K562 (cell line): Measurements from ENCODE around the gene MAB21L4. TPM values are rescaled to one million over a fixed set of nuclear protein-coding genes. Genes with fewer than 3 reads are reported as not detected.

Experiments
- BRD4 ChIP-seq: fragments of 200-600 bp; sonication (generic); IDR thresholded peaks from 2 replicates; pipeline ENCODE4 v1.6.1; 2017; ENCODE audit warnings: inconsistent platforms
- DMBX1 ChIP-seq: fragments of 250-450 bp; sonication (Bioruptor Pico); IDR thresholded peaks from 2 replicates; pipeline ENCODE4 v1.8.0; 2022; ENCODE audit warnings: inconsistent platforms, mild to moderate bottlenecking, moderate library complexity, borderline replicate concordance
- MCM3 ChIP-seq: fragments of 450-650 bp; IDR thresholded peaks from 2 replicates; pipeline ENCODE4 v1.6.1; 2016
- OTX1 ChIP-seq: fragments of 450-650 bp; formaldehyde crosslinking; IDR thresholded peaks from 2 replicates; pipeline ENCODE4 v1.4.0; 2022; ENCODE audit warnings: mild to moderate bottlenecking
- RHOXF2B ChIP-seq: fragments of 250-450 bp; sonication (Bioruptor Pico); conservative IDR thresholded peaks from 2 replicates; pipeline ENCODE4 v1.5.1; 2021
- TEAD4 ChIP-seq, 2 experiments: sonication (generic) in 1 of 2; formaldehyde crosslinking in 1 of 2; IDR thresholded peaks; 2 replicates each; pipeline versions ENCODE4 v1.6.1 to v1.8.0; 2012 to 2022; ENCODE audit warnings: borderline replicate concordance in 1 of 2, inconsistent platforms in 1 of 2, low read length in 1 of 2, mild to moderate bottlenecking in 1 of 2, missing genetic modification reagents in 1 of 2
- ZNF316 ChIP-seq: fragments of 450-650 bp; IDR thresholded peaks from 2 replicates; pipeline ENCODE4 v1.6.1; 2016
- polyA plus RNA-seq, 8 experiments: library from polyadenylated mRNA; depleted of rRNA in 4 of 8; stranded (reverse) in 5 of 8; unstranded in 3 of 8; fragments of >200 nt; fragmentation: Nextera tagmentation in 2 of 8; fragmentation: Illumina TruSeq in 1 of 8; extraction: Ambion mirVana in 2 of 8; extraction: Trizol in 1 of 8; gene quantifications; 2 replicates each; pipeline versions ENCODE4 v1.2.1 to v1.2.3, GENCODE V29; 2011 to 2014; ENCODE audit warnings: inconsistent platforms in 1 of 8, missing spikeins in 1 of 8
- total RNA-seq, 7 experiments: library from RNA; depleted of rRNA in 6 of 7; stranded (reverse); fragments of >200 nt in 6 of 7; fragmentation: Illumina TruSeq in 2 of 7; extraction: Trizol in 2 of 7; gene quantifications; 2 replicates each; pipeline versions ENCODE4 v1.2.1 to v1.2.3, GENCODE V29; 2011 to 2021; ENCODE audit warnings: low replicate concordance in 1 of 7
- TF ChIP-seq, protein P1 (sequence below), 3 experiments: fragments of 200-800 bp in 1 of 3; fragments of 250-450 bp in 1 of 3; fragments of 450-650 bp in 1 of 3; sonication (Bioruptor Pico) in 1 of 3; sonication (Bioruptor generic) in 1 of 3; formaldehyde crosslinking in 1 of 3; IDR thresholded peaks; 2 replicates each; pipeline versions ENCODE4 v1.6.1 to v1.8.0; 2016 to 2022; ENCODE audit warnings: mild to moderate bottlenecking in 2 of 3, missing genetic modification characterization in 2 of 3, missing compliant biosample characterization in 1 of 3, moderate library complexity in 1 of 3

MAB21L4 gene
- total and polyA plus RNA-seq, 9 of the 15 experiments (the other 6 are each of a cell fraction or from before 2014, with no cell fraction given) = 0.03 TPM; not detected in 8

DNA sequence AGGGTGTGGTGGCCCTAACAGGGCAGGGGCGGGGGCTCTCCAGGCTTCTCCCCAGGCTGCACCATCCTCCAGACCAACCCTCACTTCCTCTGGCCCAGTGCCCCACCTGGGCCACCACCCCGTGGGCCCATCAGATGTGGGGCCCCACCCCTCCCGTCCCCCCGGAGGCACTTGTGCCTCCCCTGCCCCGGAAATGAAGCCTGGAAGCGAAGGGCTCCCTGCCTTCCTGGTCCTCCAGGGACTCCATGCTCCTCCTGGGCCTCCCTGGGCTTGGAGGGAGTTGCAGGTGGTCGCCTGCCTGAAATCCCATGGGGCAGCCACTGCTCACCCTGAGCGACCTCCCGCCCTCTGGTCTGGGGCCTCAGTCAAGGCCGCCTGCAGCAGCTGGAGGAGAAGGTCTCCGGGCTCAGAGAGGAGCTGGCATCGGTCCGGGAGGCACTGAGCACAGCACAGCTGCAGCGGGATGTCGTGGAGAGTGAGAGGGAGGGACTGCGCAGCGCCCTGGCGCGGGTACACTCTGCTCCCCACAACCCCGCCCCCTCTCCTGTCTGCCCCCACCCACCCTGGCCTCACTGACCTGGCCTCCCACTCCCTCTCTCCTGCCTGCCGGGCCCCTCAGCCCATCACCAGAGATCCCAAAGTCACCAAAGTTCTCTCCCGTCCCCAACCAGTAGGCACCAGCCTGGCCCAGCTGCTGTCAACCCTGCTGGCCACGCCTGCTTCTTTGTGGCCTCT lies 38.2 kb upstream of the MAB21L4 start (continued):
- TF ChIP-seq TEAD4 (IDR thresholded peaks at IDR 0.05; ENCODE audit: low read length) (no peak), TEAD4 (CRISPR knock-in tag; IDR thresholded peaks at IDR 0.05; ENCODE audit: borderline replicate concordance) (no peak), OTX1 (CRISPR knock-in tag) (no peak), ZNF316 (no peak), MCM3 (no peak), DMBX1 (no peak), RHOXF2B (CRISPR knock-in tag) (no peak), BRD4 (no peak)
- TF ChIP-seq, protein P1, sequence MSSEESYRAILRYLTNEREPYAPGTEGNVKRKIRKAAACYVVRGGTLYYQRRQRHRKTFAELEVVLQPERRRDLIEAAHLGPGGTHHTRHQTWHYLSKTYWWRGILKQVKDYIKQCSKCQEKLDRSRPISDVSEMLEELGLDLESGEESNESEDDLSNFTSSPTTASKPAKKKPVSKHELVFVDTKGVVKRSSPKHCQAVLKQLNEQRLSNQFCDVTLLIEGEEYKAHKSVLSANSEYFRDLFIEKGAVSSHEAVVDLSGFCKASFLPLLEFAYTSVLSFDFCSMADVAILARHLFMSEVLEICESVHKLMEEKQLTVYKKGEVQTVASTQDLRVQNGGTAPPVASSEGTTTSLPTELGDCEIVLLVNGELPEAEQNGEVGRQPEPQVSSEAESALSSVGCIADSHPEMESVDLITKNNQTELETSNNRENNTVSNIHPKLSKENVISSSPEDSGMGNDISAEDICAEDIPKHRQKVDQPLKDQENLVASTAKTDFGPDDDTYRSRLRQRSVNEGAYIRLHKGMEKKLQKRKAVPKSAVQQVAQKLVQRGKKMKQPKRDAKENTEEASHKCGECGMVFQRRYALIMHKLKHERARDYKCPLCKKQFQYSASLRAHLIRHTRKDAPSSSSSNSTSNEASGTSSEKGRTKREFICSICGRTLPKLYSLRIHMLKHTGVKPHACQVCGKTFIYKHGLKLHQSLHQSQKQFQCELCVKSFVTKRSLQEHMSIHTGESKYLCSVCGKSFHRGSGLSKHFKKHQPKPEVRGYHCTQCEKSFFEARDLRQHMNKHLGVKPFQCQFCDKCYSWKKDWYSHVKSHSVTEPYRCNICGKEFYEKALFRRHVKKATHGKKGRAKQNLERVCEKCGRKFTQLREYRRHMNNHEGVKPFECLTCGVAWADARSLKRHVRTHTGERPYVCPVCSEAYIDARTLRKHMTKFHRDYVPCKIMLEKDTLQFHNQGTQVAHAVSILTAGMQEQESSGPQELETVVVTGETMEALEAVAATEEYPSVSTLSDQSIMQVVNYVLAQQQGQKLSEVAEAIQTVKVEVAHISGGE (CRISPR knock-in tag; IDR thresholded peaks at IDR 0.05) = no peak
- TF ChIP-seq, all 486 proteins: peak for 0
